GM19395 (cell line): ENCODE measurements around the gene SHCBP1.
"Not testable (repeated sequence)": the region's sequence is repeated elsewhere in the genome, so short reads cannot be mapped to it uniquely, and the experiment has no call there.

ENCODE experiments used
- ATAC-seq: cut with Tn5 transposase; IDR thresholded peaks from one replicate; pipeline ENCODE4 v1.9.1; 2021; ENCODE audit warnings: mild to moderate bottlenecking, moderate library complexity; ENCODE audit not compliant: unreplicated experiment

SHCBP1 gene

DNA sequence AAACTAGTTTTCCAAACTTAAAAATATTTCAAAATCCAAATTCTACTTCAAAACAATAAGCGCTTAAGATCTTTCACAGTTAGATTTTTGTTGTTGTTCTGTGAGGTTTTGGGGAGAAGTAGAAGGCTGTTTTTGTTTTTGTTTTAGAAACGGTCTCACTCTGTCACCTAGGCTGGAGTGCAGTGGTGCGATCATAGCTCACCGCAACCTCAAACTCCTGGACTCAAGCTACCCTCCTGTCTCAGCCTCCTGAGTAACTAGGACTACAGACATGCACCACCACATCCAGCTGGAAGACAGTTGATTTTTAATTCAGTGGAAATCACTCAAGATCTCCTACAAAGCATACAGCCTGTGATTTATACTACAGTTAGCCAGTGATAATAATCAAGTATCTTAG lies 2.7 kb downstream of the SHCBP1 start:
- no peak for ATAC-seq

DNA sequence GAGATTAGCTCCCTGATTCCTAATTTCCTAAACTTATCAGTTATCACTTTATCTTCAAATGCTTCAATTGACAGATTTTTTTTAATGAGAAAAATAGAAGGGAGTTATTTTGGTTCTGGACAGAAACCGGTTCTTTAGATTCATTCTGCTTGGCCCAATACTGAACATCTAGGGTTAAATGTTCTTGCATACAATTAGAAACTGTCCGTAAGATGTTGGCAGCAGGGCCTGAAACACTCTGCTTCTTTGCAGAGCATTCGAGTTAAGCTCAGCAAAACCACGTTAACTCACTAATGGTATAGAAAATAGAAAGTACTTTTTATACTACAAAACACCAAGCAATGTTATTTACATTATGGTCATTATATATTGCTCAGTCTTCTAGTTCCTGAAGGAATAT lies 7.2 kb downstream of the SHCBP1 start:
- ATAC-seq: no peak

DNA sequence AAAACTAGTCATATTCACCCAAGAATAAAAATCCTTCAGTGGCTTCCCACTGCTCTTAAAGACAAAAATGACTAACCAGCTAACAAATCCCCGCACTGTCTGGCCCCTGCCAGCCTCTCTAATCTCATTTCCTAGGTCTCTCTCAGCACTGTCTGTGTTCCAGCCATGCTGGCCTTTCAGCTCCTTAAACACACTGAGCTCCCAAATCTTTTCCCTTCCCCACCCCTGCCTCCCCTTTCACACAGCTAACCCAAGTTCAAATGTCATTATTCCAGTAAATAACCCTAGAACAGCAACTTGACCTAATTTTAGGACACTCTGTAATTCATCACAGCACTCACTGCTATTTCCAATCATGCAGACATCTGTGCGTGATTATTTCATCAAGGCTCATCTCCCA lies 7.8 kb downstream of the SHCBP1 start:
- ATAC-seq: no peak

DNA sequence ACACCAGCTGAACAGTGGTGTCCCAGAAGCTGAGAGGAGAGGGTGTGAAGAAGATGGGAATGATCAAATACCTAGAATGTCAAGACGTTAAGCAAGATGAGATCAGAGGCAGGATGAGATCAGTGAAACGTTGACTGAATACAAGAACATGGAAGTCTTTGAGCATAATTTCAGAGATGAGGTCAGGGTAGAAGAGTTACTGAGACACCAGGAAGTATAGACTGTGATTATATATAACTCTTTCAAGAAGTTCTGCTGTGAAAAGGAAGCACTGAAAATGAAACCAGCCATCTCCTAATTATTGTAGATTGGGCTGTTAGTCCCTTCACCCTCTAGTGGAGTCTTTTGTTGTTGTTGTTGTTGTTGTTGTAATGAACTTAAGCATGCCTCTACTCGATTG lies 9.1 kb downstream of the SHCBP1 start:
- peak; percentile 76 for ATAC-seq

DNA sequence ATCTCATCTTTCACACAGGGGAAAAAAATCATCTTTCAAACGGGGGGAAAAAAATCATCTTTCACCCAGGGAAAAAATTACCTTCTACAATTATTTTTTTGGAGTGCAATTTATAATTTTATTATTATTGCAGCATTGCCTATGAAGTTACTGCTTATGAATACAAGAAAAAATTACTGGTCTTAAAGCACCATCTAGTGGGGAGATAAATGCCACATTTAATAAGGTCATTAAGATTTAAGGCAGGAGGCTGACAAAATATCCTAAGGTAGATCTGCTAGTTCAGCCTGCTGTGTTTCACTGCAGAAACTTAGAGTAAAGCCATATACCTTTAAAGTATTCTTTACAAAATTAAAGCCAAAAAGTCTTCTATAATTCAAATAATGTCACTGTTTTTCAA lies 13.7 kb downstream of the SHCBP1 start:
- no peak for ATAC-seq

DNA sequence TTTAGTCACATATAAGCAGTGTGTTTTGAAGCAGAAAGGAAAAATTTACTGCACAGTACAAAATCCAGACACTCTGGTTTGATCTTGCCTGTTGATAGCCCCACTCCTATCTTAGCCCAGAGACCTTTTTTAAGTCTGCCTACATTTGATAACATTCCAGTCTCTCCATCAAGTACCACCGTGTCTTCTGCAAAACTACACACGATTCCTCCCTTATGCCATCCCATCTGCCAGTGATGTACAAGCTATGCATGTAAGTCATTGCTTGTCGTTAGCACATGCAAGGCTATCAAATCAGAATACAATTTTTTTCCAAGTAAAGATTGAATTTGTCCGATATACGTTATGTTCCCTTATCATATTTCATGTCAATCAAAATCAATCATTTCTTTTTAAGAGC lies 14.9 kb downstream of the SHCBP1 start:
- no peak for ATAC-seq

DNA sequence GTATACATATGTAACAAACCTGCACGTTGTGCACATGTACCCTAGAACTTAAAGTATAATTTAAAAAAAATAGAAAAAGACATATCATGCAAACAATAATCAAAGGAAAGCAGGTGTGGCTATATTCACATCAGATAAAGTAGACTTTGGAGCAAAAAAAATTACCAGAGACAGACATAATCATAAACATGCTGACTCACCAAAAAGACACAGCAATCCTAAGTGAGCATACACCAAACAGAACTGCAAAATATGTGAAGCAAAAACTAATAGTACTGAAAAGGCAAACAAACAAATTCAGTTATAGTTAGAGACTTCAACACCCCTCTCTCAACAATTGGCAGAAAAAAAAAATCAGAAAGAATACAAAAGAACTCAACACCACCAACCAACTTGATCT lies 29.9 kb downstream of the SHCBP1 start:
- ATAC-seq: no peak

DNA sequence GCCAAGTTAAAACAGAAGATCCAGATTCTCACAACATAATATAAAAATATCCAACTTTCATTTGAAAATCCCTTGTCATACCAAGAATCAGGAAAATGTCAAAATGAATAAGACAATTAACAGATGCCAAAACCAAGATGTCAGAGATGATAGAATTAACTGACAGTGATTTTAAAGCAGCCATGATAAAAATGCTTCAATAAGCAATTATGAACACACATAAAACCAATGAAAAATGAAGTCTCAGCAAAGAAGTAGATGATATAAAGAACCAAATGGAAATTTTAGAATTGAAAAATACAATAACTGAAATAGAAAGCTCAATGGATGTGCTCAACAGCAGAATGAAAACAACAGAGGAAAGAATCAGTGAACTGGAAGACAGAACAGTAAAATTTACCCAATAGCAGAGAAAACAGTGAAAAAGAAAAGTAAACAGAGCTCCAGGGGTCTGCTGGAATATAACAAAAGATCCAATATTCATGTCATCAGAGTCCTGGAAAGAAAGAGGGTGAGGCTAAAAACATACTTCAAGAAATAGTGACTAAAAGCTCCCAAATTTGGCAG lies 35.1 kb downstream of the SHCBP1 start:
- ATAC-seq: no peak

DNA sequence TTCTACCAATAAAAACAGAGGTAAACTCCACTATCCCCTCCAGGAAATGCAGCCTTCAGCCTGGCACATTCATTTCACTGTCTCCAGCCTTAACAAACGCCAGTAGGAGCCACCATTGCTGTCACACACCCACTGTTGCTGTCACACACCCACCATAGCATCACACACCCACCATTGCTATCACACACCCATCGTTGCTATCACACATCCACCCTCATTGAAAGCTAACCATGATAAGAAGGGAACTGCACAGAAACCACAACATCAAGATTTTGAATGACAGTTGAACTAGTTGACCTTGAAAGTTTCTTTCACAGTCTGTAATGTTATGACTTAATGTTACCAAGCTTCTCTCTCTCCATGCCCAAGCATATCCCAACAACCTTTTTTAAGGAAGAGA lies 38.1 kb downstream of the SHCBP1 start:
- ATAC-seq: no peak

DNA sequence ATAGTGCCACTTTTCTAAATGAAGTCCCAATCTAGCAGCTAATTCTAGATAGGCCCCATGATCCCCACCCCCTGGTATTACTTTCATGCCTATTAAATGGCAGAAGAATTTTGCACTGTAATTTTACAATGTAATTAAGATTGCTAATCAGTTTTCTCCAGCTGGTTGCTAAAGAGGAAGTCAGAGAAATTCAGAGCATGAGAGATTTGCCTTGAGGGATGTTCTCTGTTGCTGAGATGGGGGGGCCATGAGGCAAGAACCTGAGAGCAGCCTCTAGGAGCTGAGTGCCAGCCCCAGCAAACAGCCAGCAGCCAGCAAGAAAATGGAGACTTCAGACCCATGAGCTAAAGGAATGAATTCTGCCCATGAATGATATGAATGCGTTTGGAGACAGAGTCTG lies 38.9 kb downstream of the SHCBP1 start:
- no peak for ATAC-seq

DNA sequence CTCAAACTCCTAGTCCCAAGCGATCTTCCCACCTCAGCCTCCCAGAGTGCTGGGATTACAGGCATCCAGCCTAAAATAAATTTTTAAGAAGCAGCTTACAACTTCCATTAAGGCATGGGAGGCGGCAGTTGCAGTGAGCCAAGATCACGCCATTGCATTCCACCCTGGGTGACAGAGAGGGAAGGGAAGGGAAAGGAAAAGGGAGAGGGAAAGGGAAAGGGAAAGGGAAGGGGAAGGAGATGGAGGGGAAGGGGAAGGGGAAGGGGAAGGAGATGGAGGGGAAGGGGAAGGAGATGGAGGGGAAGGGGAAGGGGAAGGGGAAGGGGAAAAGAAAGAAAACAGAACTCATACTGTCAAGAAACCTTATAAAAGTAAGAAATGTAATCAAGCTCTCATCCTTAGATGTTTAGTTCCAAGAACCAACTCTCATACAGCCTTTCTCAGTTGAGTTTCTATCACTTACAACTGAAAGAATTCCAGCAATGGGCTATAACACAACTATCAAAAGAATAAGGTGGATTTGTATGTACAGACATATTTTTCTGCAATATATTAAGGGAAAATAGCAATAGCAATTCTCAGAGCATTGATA lies 43.1 kb downstream of the SHCBP1 start:
- ATAC-seq: no peak

DNA sequence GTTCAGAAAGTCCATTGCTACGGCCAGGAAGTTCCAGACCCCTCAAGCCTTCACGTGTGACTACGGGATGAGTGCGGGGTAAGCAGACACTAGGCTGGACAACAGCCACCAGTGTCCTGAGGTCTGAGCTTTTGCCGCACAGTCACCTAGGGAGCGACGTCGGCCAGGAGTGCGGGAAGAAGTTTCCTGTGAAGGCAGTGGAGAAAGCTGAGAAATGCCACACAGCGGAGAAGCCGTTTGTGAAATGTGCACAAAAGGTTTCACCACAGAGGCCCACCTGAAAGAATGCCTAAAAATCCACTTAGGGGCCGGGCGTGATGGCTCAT lies 47.4 kb downstream of the SHCBP1 start:
- ATAC-seq: no peak

DNA sequence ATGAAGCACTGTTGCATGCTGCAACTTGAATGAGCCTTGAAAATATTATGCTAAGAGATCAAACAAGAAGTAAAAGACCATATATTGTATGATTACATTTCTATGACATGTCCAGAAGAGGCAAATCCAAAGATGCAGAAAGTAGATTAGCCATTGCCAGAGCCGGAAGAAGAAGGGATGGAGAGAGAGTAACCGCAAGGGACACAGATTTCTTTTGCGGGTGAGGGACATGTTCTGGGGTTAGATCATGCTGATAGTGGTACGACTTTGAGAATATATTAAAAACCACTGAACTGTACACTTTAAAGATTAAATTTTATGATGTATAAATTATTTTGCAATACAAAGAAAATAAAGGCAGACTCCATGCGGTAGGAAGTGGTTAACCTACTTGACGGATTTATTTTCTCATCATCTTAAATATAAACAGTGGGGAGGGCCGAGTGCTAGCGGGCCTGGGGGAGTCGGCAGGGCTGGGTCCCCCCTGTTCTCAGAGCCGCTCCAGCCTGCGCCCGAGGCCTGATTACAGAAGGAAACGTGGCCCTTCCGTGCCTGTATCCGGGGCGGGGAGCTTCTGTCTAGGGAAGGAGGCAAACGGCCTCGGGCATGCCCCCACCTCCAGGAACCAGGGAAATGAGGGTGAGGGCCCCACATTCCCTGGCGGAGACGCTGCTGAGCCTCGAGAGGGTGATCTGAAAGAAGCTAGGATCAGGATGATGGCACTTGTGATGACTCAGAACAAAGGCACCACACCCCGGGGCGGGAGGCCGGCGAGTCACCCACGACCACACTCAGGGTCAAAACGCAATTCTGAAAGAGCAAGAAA lies 48.0 kb downstream of the SHCBP1 start:
- ATAC-seq: no peak

DNA sequence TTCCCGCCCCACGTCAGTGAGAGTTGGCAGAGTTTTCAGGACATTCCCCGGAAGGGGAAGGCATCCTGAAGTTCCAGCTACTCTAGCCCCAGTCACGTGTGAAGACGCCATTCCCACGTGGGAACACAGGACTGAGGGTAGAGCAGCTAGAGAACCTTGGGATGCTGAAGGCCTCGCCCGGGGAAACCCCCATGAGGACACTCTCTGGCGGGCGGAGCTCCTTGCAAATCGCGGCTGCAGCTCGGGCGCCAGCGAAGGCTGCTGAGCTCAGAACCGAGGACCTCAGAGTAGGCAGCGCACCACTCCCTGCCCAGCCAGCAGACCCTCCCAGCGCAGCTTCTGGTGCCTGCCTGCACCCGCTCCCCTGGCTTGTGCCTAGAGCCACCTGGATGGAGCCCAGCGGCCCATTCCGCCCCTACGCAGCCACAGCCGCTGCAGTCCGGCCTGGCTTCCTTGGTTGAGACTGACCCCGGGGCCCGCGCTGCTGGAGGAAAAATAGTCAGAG lies 51.9 kb downstream of the SHCBP1 start:
- ATAC-seq: no peak

DNA sequence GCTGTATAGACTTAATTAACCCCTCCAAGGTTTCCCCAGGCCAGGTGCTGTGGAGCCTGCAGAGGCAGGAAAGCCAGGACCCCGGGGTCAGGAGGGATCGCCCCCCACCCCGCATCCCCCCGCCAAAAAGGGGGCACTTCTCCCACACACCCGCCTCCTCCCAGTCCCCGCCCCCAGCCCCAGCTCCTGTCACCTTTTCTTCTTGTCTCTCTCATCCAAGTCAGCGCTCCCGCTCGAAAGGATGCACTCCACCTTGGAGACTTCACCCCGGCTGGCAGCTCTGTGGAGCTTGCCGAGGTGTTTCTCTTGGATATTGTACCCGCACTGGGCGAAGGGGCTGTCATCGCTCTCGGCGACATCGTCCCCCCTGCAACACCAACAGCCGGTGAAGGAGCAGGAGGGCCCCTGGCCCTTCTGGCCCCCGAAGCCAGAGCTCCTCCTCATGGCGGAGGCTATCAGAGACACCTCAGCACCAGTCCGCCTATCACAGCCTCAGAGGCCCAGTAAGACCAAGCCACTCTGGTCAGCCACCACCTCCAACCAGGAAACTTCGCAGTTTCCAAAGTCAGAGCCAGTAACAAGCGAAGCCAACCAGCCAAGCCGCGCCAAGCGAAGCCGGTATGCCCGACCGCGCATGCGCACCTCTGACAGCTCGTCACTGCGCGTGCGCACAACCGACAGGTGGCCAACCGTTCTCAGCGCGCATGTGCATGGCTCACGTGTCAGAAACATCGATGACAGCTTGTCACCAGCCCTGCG lies 52.5 kb downstream of the SHCBP1 start:
- no peak for ATAC-seq

DNA sequence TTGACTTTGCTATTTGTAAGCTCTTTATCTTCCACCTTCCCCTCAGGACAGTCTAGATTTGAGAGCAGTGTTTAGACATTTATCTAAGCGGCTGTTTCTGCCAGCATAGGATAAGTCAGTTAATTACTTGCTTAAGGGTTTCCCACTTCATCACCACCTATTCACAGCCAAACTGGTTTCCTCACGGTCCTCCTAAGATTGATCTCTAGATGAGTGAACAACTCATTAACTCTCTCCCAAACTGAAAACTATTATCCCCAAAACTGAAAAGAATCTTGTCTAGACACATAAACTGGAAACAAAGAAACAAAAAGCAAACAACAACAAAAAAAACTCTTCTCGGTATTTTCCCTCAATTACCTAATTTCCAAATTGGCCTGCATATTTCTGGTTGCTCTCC lies 58.2 kb downstream of the SHCBP1 start:
- ATAC-seq: no peak

DNA sequence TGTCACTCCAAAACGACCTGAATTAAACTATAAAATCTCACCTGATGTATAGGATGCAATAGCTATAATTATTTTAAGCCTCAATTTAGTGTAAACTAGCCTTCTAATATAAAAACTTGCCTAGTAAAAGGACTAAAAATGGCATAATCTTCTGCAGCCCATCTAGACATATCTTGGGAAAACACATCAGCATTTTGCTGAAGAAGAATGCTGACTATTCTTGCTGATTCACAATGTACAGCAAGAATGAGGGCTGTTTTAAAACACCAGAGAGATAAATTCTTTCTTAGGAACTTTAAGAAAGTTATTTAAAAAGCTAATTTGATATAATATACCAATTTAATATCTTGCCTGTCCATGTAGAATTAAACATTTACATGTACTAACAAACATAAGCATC lies 63.2 kb downstream of the SHCBP1 start:
- ATAC-seq: no peak

DNA sequence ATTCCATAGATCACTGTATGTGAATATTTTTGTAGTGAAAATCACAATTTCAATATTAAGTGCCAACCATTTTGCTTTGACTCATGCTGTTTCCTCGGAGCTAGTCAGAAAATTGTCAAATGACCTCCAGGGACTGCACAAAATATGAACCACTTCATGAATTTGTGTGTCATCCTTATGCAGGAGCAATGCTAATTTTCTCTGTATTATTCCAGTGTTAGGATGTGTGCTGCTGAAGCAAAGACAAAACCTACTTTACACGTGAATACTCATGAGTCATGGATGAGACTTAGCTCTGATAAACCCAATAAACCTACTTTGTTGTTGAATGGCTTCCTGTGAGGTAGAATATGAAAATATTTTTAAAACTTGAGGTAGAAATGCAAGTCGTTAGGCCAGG lies 65.2 kb downstream of the SHCBP1 start:
- ATAC-seq: no peak

DNA sequence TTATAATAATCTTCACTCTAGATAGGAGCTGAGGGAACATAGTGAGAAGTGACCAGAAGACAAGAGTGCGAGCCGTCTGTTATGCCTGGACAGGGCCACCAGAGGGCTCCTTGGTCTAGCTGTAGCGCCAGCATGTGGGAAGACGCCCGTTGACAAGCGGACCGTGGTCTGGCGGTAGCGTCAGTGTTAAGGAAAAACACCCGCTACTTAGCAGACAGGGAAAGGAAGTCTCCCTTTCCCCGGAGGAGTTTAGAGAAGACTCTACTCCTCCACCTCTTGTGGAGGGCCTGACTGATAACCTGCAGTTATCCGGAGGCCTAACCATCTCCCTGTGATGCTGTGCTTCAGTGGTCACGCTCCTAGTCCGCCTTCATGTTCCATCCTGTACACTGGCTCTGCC lies 66.7 kb downstream of the SHCBP1 start:
- ATAC-seq: not testable (repeated sequence)

DNA sequence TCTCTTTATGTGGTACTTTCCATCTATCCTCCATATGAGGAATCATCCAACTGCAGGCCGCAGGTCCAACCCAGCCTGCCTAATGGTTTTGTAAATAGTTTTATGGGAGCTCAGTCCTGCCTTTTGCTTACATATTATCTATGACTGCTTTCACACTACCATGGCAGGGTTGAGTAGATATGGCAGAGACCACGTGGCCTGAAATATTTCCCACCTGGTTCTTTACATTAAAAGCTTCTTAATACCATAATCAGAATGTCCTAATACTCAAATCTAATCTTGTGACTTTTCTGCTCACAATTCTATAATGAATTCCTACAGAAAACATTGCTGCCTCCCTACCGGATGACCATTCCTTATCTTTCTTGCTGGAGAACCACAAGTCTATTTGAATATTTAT lies 71.7 kb downstream of the SHCBP1 start:
- no peak for ATAC-seq
